C4-2B (cell line): ENCODE results near the gene SLC2A13.
"Not testable (repeated sequence)": the region's sequence is repeated elsewhere in the genome, so short reads cannot be mapped to it uniquely, and the experiment has no call there.

Experiments used
- H3K27ac ChIP-seq: fragments of 450-650 bp; 2 replicates; pipeline ENCODE4 v1.5.1; 2017
- ZFX ChIP-seq: fragments of 450-650 bp; IDR thresholded peaks from 2 replicates; pipeline ENCODE4 v1.6.1; 2017
- TF ChIP-seq, protein P1 (sequence below): fragments of 450-650 bp; conservative IDR thresholded peaks from 2 replicates; pipeline ENCODE4 v1.5.1; 2017; ENCODE audit warnings: mild to moderate bottlenecking

The SLC2A13 gene

GRCh38 chr12:39830852-39831520 lies 274.9 kb downstream of the SLC2A13 start:
- H3K27ac ChIP-seq = no peak overlapping the region
- no peak for TF ChIP-seq ZFX
- TF ChIP-seq, protein P1, sequence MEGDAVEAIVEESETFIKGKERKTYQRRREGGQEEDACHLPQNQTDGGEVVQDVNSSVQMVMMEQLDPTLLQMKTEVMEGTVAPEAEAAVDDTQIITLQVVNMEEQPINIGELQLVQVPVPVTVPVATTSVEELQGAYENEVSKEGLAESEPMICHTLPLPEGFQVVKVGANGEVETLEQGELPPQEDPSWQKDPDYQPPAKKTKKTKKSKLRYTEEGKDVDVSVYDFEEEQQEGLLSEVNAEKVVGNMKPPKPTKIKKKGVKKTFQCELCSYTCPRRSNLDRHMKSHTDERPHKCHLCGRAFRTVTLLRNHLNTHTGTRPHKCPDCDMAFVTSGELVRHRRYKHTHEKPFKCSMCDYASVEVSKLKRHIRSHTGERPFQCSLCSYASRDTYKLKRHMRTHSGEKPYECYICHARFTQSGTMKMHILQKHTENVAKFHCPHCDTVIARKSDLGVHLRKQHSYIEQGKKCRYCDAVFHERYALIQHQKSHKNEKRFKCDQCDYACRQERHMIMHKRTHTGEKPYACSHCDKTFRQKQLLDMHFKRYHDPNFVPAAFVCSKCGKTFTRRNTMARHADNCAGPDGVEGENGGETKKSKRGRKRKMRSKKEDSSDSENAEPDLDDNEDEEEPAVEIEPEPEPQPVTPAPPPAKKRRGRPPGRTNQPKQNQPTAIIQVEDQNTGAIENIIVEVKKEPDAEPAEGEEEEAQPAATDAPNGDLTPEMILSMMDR = no peak; the same call in 1 of the 2 replicates

GRCh38 chr12:39830171-39830570 lies 275.7 kb downstream of the SLC2A13 start:
- TF ChIP-seq, protein P1 = no peak
- TF ChIP-seq ZFX = no peak
- no peak overlapping the region for H3K27ac ChIP-seq

DNA sequence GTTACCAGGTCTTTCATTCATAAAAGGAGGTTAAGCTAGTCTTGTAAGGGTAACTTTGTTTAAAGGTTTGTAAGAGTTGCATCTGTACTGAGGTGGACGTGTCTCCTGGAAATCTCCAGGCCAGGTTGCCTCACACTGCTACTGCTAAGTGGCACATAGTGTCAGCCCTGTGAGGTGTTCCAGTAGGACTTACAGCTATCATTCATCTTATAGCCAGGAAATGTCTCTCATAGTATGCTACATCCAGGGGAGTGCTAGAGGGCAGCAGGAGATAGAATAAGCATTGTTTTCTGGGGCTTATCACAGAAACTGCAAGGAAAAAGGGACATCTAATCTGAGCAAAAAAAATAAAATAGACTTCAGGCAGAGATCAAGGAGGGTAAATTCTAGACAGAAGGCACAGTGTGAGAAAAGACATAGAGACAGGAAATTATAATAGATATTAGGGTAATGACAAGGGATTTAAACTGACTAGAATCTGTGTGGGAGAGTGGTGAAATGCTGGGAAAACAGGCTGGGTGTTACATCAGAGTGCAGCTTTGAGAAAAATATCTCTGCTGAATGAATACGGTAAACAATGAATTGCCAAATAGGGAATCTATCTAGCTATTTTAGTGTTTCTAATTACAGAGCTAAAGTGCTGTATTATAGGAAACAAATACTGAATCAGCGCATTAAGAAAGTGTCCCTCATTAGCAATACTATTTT lies 281.2 kb downstream of the SLC2A13 start:
- TF ChIP-seq, protein P1 = 0 out of 2 replicates have a peak, but pooled peaks have one; percentile 7
- TF ChIP-seq ZFX = no peak
- no peak overlapping the region for H3K27ac ChIP-seq

DNA sequence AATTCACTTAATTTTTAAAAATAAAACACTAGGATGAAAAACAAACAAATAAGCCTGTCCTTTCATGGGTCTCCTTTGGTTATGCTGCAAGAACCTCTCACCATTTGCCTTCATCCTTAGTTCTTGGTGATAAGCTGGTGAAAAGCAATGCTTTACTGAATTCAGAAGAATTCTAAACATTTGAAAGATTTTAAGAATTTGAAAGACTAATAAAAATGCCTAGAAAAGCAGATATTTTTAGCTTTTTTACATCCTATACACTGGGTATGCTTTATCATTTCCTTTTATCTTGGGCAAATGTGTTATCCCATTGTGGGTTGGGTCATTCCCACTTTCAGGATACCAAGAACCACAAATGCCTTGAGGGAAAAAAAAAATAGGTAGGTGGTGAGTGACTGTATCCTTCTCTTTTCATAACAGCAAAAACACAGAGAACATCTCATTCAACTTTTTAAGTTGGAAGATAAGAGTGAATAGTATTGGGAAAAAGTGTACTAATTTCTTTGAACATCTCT lies 289.2 kb downstream of the SLC2A13 start:
- TF ChIP-seq ZFX = no peak
- TF ChIP-seq, protein P1 = no peak
- no peak overlapping the region for H3K27ac ChIP-seq

DNA sequence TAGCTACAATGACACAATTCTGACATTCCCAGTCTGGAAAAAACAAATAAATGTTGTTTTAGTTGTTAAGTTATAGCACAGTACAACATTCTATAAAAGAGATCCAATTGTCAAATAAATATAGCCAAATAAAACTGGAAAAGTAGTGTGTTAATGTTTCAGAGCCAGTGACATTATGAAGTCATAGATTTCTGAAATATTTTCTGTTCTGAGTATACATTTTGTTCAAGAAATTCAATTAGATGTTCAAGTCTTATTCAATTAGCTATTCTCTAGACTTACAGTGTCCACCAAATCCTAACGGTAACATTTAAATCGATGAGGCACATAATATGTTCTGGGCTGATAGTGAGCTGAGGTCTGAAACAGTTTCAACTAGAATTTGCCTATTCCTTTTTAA lies 290.1 kb downstream of the SLC2A13 start:
- no peak overlapping the region for H3K27ac ChIP-seq
- TF ChIP-seq, protein P1 = no peak
- TF ChIP-seq ZFX = no peak

DNA sequence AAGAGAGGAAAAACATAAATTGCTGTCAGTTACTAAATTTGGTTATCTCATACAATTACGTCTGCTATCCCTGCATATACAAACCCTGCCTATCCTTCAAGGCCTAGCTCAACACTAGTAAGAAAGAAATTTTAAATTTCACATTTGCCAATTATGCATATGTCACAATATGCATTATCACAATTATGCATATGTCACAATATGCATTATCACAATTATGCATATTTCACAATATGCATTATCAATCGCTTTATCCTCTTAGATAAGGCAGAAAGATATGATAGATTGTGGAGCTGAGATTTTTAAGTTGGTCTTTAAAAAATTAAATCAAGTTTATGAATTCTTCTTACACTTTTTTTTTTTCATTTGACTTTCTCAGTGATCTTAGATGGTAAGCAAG lies 291.3 kb downstream of the SLC2A13 start:
- TF ChIP-seq, protein P1 = no peak
- TF ChIP-seq ZFX = no peak
- no peak overlapping the region for H3K27ac ChIP-seq

DNA sequence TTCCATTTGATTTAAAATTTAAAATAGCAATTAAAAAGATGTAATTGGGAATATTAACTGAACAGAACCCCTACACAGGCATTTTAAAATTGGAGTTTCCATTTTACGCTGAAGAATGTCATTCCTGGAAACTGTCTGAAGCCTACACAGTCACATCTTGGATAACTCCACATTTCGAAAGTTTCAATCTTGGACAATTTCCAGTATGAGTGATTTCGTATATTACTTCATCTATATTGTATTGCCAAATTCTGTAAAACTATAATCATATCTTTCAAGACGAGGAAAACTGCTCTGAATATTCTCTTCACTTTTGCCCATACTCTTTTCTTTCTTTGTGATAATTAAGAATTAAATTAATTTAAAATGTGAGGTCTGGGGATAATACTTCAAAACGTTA lies 292.1 kb downstream of the SLC2A13 start:
- TF ChIP-seq, protein P1 = no peak
- no peak for TF ChIP-seq ZFX
- no peak overlapping the region for H3K27ac ChIP-seq

- H3K27ac ChIP-seq = not testable (repeated sequence)
Observed at GRCh38 chr12:39812456-39812855, 293.4 kb downstream of the SLC2A13 start.
